GM21576 (cell line): ENCODE data around the gene BCORL1.

Experiments used
- ATAC-seq: cut with Tn5 transposase; IDR thresholded peaks from one replicate; pipeline ENCODE4 v1.9.1; 2021; ENCODE audit warnings: mild to moderate bottlenecking, moderate library complexity; ENCODE audit not compliant: unreplicated experiment

The BCORL1 gene

DNA sequence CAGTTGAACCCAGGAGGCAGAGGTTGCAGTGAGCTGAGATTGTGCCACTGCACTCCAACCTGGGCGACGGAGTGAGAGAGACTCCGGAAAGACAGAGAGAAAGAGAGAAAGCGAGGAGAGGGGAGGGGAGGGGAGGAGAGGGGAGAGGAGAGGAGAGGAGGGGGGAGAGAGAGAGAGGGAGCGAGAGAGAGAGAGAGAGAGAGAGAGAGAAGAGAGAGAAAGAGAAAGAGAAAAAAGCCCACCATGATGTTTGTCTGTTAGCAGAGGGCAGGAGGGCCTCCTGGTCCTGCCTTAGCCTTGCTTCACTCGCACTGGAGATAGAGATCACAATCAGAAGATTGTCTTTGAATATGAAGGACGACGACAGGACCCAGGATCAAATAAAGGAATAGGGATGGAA, 18.7 kb upstream of the BCORL1 start:
- ATAC-seq = no peak

DNA sequence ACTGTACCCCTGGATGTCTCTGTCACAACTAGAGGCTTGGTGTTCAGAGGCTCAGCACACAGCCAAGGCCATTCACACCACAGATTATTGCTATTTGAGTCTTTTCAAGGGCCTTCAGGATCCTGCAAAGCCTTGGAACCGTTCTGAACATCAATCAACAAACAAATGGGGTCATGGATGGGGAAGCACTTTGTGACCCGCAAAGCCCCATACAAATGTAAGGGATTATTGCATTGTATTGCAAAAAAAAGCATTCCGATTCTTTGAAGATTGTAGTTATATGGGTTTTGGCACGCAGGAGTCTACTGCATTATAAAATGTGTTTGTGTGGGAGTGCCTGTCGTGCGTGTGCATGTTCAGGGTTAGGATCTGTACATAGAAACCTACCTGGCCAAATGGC, 17.3 kb upstream of the BCORL1 start:
- ATAC-seq = no peak

DNA sequence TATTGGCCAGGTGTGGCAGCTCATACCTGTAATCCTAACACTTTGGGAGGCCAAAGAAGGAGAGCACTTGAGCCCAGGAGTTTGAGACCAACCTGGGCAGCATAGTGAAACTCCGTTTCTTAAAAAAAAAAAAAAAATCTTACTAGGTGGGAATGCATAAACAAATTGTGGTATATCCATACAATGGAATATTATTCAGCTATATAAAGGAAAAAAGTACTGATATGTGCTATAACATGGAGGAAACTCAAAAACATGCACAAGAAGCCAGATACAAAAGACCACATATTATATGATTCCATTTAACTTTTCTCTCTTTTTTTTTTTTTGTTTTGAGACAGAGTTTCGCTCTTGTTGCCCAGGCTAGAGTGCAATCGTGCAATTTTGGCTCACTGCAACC, 13.5 kb upstream of the BCORL1 start:
- ATAC-seq = no peak

DNA sequence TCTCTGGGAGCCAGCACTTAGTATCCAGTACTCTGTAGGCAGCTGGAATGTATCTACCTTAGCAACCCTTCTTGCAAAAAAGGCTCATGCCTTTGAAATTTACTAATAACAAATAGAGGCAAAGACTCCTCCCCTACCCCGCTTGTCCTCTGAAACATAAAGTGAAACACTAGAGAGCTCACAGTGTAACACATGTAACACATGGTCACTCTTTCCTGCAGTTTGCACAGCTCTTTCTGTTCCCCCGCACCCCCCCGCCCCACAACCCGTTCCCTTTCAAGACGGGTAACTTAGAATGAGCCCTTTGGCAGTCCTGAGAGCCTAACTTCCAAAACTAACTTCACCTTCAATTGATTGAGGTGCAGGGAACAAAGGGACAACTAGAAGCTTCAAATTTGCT, 6.0 kb upstream of the BCORL1 start:
- ATAC-seq = no peak

DNA sequence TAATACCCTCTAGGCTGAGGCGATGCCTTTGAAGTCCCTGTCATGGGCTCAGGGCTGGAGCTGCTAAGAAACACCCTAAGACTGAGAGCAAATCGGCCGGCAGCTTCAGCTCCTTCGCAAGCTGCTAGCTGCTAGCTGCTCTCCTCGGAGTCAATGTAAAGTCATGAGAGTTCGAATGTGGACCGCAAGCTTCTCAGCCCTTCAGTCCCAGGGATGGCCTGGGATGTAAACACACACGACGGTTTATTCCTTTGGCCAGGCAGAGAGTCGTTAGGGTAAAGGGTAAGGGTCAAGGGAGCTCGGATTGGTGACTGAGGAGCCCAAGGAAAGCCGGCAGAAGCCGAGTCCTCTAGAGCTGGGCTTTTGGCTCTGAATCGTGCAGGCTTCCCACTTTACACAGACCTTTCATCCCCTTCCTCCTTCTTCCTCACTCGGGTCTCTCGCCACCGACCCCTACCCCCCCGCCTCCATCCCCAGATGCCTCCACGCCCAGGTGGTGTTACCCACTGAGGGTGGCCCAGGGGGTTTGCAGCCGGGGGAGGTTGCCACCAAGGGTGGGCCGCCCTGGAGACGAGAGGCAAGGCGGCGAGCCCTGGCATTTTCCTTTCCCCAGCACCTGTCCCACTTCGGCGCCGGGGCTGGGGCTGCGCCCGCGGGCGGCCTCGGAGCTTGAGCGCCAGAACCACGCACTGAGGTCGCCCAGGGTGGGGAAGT, 3.1 kb upstream of the BCORL1 start:
- ATAC-seq = no peak

DNA sequence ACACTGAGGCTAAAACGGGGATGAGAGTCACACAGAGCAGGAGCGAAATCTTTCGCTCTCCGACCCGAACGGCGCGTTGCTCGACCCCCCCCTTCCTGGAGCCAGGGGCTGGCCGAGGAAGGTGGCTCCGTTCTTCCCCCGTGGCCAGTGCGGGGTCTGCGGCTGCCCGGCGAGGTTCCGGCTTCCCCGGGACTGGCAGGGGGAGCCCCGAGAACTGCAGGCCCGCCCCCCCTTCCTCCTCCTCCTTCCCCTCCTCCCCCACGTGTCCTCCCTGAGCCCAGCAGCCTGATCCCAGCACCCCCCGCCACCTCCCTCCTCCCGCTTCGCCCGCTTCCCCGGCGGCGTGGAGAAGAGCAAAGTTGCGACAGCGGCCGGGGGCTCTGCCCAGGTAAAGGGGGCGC, 2.4 kb upstream of the BCORL1 start:
- no peak for ATAC-seq

DNA sequence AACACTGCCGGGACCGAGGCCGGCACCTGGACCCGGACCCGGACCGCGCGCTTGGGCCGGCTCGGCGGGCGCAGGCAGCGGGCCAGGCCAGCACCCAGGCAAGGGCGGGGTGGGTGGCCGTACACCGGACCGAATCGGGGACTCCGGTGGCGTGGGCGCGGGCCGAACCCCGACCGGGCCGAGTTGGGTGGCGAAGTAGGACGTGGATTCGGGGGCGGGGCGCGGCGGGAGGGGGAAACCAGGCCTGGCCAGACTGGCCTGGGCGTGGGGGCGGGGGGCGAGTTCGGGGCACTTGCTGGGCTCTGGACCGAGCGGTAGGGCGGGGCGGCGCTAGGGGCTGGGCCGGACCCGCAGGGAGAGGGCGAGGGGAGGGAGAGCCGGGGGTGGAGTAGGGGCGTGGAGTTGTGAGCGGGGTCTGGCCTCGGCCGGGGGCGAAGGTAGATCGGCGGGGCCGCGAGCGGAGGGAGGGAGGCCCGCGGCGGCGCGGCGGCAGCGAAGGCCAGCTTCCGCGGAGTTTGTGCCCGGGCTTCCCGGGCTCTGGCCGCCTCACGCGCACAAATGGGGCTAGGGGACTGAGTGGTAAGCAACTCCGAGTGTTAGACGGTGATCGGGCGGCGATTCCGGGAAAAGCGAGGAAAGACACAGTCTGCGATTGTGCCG, 1.8 kb upstream of the BCORL1 start:
- ATAC-seq = no peak

DNA sequence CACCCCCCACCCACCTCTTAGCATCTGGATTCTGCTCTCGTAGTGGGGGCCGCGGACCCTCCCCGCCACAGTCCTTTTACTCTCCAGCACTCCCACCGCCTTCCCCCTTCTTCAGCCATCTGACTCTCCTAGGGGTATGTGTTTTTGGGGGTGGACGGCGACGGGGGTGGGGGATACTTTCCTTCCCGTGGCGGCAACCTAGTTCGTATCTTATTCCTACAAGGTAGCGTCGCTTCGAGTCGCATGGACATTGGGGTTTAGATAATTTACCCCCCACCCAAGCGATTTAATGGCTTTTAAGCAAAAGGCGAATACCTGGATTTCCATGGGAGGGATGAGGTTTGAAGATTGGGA, 1.3 kb upstream of the BCORL1 start:
- no peak for ATAC-seq

DNA sequence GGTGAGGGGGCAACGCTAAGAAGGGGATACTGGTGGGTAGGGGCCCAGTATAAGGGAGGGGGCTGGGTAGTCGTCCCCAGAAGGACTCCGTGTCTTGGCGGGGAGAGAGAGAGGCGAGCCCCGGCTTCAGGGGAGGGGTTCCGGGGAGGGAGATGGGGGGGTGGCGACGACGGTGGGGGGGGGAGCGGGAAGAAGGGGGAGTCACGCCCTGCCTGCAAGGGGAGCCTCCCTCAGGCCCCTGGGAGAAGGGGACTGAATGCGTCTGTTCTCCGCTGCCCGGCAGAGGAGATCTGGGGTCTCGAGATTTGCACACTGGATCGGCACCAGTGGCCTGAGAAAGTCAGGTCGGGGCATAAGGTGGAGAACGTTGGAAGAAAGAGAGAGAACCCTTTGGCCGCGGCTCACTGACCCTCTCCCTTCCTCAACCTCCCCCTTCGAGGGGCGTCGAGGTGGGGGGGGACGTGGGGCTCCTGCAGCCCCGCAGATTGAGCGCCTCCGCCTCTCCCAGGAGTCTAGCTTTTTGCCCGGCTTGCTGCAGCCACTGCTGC, 609 bp upstream of the BCORL1 start:
- ATAC-seq = no peak

DNA sequence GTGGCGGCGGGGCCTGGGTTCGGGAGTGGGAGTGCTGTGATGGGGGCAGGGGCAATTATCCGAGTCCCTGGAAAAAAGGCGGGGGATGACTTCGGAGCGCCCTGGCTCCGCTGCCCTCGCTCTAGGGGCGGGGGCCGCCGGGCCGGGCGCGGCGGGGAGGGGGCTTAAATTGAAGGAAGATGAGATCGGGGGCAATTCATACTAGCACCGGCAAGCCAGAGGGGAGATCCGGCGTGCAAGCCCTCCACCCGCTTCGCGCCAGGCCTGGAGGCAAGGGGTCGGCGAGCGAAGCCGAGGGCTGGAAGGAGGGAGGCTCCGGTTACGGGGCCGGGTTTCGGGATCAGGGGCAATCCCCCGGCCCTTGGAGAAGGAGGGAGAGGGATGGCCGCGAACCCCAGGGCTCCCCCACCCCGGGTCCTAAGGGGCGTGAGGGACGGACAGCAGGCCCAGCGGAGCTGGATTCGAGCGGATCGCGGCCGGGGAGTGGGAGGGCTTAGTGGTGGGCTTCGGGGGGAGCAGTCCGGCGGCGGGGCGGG, 1.2 kb downstream of the BCORL1 start:
- no peak for ATAC-seq

DNA sequence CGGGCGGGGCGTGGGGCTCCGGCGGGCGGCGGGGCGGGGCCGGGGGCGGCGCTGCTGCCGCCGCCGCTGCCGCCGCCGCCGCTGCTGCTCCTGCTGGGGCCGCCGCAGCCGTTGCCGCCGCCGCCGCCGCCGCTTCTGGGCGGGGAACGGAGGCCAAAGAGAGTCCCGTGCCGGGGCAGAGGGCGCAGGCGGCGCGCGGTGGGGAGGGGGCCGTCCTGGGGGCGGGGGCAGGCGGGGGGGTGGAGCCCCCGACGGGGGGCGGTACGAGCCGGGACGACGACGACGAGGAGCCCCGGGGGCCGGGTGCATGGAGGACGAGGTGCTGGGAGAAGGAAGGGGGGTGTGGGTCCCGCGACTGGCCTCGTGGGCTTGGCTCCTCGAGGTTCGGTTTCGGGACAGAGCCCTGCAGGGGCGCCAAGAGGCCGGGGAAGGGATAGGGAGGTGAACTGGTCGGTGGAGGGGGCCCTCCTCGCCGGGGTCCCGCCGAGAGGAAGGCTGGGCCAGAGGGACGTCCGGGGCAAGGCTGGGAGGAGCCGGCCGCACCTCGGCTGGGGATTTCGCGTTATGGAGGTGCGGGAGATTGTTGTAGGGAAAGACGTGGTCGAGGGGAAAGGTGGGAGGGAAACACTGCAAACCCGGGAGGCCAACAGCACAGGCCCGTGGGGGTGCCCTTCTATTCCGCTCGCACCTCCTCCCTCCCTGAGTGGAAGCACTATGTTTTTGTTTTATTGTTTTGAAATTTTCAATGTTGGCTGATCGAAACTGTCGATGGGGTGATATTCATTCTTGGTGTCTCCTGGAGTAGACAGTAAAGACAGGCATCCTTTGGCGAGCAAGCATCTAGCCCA, 1.9 kb downstream of the BCORL1 start:
- no peak for ATAC-seq

DNA sequence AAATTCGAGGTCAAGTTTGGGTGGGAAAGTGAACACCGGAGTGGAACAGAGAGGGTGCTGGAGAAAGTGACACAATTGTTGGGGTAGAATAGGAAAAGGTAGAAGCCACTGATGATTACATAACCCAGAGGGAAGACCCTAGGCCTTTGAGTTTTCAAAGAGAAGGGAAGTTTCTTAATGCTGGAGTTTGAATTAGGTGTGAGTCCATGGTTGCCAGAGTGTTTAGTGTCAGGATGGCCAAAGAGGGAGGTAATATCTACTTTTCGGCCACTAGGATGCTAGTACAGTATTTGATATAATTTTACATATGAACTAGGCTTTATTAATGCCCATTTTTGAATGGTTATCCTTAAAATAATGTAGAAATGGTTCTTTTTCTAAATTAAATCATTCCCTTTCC, 5.4 kb downstream of the BCORL1 start:
- ATAC-seq = no peak

DNA sequence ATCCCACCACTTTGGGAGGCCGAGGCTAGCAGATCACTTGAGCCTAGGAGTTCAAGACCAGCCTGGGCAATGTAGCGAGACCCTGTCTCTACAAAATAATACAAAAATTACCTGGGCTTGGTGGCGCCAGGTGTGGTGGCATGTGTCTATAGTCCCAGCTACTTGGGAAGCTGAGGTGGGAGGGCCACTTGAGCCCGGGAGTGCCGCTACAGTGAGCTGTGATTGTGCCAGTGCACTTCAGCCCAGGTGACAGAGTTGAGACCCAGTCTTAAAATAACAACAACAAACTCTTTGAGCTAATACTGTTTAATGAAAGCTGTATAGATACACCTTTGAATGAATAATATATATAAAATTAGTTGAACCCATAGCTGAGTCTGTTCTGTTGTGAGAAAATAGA, 9.7 kb downstream of the BCORL1 start:
- no peak for ATAC-seq

DNA sequence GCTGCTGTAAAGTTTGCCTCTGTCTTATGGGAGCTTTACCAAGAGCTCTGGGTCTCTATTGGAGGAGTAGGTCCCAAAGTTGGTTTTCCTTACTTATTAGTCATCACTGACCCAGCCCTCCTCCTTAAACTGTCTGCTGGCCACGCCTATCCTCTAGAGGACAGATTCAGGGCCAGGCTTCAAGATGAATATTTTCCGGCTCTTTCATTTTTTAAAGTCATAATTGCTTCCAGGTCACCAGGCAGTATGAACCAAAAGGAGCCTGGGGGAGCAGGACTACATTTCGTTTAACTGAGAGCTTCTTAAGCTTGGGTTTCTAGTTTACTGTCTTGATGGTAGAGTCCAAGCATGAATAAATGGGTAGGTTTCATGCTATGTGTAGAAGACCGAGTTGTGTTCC, 13.7 kb downstream of the BCORL1 start:
- no peak for ATAC-seq

DNA sequence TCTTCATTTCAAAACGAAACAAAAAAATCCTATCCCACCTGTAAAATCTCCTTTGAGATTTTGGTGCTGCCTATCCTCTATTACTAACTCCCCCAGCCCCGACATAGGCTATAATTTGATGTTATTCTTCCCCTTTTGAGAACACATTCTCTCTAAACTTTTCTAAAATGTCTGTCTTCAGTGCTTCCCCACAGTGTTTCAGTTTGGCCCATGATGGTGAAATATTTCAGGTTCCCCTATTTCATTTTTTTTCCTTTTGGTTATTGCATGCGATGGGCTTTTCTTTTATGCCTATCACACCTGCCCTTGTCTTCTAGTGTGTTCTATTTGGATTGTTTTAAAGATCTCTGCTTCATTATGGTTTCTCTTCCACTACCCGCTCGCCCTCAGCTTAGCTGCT, 14.7 kb downstream of the BCORL1 start:
- no peak for ATAC-seq

DNA sequence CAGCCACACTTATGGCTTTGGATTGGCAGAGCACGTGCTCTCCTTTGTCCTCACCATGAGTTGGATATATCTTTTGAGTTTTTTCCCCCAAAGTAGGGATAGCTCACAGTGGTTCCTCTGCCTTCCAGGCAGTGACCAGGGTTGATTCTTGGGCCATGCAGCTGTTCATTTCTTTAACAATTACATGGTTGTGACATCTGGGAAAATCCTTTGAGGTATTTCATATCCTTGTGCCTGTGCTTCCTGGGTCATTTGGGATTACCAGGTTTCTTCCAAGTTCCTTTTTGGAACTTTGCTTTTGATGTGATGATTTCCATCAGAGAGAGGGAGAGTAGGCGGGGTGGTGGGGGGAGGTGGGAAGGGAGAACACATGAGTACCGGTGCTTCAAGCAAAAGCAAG, 15.6 kb downstream of the BCORL1 start:
- no peak for ATAC-seq

DNA sequence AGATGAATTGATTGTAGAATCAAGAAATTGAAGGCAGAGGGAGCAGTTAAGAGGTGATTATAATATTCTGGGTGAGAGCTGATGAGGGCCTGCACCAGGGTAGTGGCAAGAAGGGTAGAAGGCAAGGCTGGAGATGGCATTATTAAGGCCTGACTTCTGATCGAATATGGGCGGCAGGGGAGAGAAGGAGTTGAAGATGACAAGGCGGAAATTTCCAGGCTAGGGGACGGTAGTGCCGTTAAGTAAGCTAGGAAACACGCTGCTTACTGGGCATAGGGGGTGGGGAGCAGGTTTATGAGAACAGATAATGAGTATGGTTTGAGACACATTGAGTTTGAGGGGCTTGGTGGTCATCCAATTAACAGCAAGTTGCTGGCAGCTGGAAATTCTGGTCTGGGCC, 19.5 kb downstream of the BCORL1 start:
- ATAC-seq = no peak

DNA sequence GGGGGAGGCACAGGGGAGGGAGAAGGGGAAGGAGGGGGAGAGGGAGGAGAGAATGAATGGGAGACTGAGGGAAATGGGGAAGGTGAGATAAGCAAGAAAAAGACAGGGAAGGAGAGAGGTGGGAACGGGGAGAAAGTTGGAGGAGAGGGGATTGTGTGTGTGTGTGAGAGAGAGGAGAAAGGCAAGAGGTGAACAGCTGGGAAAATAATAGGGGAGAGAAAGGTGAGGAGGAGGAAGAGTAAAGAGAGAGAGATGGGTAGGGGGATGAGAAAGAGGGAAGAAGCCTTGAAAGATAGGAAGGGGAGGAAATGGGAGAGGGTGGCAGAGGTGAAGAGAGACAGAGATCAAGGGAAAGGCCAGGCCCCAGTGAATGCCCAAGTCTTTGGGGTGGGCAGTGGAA, 20.1 kb downstream of the BCORL1 start:
- no peak for ATAC-seq

DNA sequence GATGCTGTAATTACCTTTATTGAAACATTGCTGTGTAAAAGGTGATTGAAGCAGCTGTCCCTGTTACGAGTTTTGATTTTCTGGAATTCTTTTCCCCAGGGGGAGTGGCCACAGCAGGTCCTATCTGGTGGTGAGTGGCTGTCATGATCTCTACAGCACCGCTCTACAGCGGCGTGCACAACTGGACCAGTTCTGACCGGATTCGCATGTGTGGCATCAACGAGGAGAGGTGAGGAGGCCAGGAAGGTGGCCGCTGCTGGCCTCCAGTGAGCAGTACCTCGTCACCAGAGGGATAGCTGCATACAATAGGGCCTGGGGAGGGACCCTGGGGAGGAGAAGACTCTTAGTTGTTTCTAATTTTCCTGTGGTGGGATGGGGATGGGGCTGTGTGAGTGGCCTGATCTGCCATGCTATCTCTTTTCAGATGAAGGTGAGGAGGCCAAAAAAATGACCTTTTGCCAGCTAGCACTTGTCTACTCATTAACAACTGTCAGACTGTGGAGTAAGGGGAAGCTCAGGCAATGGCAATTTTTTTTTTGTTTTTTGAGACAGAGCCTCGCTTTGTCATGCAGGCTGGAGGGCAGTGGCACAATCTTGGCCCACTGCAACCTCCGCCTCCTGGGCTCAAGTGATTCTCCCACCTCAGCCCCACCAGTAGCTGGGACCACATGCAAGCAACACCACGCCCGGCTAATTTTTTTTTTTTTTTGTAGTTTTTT, 22.8 kb downstream of the BCORL1 start:
- no peak for ATAC-seq

DNA sequence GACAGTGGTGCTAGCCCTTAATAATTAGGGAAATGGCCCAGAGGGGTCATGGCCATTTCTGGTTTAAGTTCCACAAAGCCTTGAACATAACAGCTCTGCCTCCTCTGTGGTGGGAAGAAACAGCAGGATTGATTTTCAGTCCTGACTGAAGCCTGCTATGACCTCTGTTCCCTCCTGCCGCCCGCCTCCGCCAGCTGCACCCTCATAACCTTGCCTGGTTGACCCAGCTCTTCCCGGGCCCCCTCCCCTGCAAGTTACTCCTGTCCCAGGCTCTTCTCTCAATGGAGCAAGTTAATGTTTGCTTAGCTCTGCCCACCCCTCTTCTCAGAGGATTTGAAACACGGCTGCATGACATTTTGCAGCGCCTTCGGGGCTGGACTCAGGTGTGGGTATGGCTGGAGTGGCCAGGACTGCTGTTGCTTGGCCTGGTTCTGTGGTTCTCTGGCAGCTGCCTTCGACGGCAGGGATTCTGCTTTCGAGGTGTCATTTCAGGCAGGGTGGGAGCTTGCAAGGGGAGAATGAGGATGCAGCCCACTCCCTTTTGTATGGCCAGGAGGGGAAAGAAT, 27.3 kb downstream of the BCORL1 start:
- no peak for ATAC-seq

DNA sequence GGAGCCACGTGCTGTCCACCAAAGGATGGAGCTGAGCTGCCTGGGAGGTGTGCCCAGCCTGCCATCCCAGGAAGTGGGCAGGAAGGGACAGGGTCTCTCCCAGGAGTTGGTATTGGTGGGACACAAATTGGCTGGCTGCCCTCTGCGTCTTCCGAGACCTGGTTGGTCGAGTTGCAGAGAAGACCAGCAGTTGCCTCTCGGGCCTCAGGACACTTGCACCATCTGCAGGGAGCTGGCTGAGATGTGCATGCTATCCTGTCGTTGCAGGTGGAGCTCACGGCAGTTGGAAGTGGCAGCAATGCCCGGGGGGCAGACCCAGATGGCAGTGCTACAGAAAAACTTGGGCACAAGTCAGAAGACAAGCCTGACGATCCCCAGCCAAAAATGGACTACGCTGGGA, 30.2 kb downstream of the BCORL1 start:
- no peak for ATAC-seq
